ENCODE results near the gene PPFIA2.

GRCh38 chr12:81295251-81295650, 463.9 kb downstream of the PPFIA2 start:
- no peak for TF ChIP-seq CTCF (conservative IDR thresholded peaks at IDR 0.05)
- no peak for TF ChIP-seq ZFX (IDR thresholded peaks at IDR 0.05)
